8988T (cell line): Measurements from ENCODE around the gene TRIM23.
"Not testable (repeated sequence)": the region's sequence is repeated elsewhere in the genome, so short reads cannot be mapped to it uniquely, and the experiment has no call there.

Source experiments
- DNase-seq: peaks from one replicate; pipeline ENCODE4 v3.0.0; 2011

The TRIM23 gene

DNA sequence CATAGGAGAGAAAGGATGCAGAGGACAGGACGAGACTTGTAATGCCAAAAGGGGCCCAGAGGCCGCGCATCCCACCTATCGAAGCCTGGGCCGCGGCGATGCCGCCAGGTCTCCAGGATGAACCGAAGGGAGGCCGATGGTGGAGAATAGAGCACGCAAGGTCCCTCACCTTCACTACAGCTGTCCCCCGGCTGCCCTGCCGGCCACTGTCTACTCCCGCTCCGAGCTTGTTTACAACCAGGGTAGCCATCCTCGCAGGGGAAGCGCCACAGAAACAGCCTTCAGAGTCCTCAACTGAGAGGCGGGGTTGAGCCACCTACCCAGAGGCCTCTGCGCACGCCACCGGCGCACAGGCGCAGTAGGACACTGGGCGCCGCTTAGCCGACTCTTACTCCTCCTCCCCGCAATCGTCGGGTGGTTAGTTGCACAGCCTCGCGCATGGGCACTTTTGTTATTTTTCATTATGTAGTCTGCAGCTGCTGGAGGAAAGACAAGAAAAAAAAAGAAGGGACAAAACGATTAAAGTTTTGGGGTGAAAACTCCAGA is at the start of gene TRIM23:
Gene TRIM23, minus strand, starts transcription at position 309 of the 546 bp plus-strand sequence. Its CDS starts 59 bp downstream, at position 250.
- DNase-seq: peak; percentile 37

DNA sequence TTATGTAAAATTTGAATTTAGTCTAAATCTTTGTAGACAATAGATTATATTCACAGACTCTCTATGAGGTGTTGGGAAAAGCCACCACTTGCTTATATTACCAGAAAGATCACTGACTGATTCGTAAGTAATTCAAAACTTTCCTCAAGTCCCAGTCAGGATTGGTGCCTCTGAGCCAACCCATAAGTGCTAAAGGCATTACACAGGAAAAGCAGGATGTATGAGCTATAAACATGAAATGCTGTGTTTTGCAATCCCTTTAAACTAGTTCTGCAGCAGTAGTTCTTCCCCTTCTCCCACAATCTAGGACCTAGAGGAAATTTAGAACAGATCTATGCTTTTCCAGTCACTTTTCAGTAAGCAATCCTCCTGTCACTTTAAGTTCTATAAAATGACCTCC is 48.7 kb upstream of the TRIM23 start:
- no peak for DNase-seq

DNA sequence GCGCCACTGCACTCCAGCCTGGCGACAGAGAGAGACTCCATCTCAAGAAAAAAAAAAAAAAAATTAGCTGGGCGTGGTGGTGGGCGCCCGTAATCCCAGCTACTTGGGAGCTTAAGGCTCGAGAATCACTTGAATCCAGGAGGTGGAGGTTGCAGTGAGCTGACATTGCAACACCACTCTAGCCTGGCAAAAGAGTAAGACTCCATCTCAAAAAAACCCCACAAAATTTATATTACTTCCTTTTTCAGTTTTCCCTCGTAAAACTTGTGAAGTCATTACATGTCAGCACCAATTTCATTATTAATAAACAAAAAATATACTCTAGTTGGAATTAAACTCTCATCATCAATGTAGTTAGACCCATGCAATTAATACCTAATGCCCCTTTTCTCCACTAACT is 44.6 kb upstream of the TRIM23 start:
- DNase-seq: no peak

DNA sequence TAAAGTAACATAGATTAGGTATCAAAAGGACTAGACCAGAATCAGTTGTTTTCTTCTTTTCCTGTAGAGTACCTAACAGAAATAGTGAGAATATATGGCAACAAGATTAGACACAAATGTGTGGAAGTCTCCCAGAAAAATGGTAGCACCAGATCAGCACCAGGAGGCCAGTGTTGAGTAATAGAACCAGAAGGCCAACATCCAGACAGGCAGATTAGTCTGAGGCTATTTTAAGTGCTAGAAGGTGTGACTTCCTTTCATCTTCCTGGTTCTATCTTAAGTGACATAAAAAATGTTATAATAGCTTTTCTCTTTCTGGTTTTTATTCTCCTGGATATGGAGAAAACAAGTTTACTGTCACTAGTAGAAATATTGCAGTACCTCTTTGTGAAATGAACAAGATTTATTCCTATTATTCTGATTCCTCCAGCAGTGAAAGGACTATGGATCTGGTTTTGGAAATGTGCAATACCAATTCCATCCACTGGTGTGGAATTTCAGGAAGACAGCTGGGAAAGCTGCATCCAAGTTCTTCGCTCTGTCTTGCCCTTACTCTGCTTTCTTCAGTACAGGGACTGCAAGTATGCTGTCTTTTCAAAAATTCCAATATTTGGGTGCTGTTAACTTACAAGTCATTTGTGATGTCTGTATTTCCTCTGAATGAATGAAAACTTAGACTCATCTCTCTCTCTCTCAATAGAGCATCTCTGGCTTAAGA is 39.8 kb upstream of the TRIM23 start:
- peak; percentile 10 for DNase-seq

DNA sequence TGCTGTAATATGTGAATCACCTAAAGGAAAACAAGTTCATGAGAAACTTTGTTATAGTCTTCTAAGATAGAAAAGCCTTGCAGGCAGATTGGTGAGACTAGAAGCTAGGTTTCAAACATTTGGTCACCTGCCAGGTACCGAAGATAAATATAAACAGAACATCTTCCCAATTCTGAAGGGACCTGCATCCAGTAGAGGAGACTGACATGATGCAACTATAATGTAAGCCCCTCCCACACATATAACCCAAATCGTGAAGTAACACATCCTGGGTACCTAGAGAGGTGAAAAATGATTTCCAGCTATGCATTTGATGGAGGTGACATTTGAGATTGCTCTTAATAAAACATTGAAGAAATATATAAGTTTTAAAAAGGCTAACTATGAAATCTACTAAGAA is 30.6 kb upstream of the TRIM23 start:
- DNase-seq: no peak

DNA sequence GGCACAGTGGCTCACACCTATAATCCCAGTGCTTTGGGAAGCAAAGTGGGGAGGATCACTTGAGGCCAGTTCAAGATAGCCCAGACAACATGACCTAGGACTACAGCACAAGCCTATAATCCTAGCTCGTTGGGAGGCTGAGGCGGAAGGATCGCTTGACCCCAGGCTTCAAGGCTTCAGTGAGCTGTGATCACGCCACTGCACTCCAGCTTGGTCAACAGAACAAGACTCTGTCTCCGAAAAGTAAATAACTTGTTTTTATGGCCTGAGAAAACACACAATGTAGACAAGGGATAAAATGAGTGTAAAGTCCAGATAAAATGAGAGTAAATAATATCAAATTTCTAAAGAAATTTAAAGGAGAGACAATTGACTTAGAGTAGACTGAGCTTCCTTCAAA is 27.0 kb upstream of the TRIM23 start:
- DNase-seq: no peak

DNA sequence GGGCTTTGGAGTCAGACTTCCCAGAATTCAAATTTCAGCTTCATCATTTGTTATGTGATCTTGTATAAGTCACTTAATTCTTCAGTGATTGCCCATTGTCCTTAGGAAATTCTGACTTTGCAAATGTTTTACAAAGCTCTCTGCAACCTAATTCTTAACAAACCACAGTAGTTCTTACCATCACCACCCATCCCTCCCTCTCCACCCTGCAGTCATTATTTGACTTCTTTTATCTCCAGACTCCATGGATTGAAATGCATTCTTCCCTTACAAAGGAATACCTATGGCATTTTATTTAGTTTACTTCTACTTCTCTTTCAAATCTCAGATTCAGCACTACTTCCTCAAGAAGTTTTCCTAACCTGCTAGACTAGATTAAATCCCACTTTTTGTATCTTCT is 23.8 kb upstream of the TRIM23 start:
- no peak for DNase-seq

DNA sequence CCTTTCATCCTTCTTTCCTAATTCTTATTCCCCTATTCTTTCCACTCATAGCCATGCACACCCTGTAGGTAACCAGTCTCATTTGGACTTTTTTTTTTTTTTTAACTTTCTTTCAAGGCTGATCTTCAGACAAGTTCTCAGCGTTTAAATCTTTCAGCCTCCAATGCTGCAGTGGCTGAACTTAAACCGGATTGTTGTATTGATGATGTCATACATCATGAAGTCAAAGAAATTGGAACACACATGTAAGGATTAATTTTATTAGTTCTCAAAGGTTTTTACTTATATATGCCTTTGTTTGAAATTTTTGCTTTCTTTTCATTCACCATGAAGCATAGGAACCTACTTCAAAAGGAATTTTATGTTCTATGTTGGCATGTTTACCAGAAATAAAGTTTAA is 22.8 kb upstream of the TRIM23 start:
- DNase-seq: no peak

DNA sequence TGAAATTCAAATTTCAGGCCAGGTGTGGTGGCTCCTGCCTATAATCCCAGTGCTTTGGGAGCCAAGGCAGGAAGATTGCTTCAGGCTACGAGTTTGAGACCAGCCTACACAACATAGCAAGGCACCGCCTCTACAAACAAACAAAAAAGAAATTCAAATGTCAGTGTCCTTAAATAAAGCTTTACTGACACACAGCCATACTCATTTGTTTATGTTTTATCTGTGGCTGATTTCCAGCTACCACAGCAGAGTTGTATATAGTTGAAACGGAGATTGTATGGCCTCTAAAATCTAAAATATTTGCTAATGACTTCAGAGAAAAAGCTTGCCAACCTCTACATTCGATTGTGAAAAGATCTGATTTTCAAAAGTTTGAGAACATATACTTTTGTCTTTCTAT is 16.1 kb upstream of the TRIM23 start:
- DNase-seq: no peak

DNA sequence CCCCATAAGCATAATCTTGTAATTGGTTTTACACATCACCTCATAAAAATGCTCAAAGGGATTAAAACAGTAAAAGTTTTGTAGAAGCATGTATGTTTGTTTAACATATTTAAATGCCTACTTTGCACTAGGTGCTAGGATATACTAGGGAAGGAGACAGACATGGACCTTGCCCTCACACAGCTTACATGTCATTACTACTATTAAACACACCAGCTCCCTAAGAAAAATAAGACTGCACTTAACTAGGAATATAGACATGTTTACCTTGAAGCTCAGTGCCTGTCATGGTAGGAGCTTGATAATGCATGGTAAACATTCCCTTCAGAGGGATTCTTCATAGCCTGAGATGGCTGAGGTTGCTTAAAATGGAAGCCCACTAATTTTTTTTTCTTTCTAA is 6.8 kb upstream of the TRIM23 start:
- DNase-seq: no peak

DNA sequence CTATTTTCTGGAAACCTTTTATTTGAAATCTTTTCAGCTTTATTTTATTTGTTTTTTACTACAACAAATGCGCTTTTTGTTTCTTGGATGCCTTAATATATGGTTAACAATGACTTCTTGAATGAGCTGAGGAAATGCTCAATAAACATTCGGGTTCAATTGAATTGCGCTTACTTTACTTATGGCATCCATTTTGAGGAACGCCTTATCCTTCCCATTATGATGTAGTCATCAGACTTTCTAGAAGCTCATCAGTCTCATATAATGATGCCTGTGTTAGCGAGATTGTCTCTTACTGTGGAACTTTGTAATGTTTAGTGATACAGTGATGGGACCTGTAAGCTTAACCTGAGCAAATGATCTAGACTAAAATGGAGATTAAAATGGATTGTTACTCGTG is 1.6 kb upstream of the TRIM23 start:
- no peak for DNase-seq

DNA sequence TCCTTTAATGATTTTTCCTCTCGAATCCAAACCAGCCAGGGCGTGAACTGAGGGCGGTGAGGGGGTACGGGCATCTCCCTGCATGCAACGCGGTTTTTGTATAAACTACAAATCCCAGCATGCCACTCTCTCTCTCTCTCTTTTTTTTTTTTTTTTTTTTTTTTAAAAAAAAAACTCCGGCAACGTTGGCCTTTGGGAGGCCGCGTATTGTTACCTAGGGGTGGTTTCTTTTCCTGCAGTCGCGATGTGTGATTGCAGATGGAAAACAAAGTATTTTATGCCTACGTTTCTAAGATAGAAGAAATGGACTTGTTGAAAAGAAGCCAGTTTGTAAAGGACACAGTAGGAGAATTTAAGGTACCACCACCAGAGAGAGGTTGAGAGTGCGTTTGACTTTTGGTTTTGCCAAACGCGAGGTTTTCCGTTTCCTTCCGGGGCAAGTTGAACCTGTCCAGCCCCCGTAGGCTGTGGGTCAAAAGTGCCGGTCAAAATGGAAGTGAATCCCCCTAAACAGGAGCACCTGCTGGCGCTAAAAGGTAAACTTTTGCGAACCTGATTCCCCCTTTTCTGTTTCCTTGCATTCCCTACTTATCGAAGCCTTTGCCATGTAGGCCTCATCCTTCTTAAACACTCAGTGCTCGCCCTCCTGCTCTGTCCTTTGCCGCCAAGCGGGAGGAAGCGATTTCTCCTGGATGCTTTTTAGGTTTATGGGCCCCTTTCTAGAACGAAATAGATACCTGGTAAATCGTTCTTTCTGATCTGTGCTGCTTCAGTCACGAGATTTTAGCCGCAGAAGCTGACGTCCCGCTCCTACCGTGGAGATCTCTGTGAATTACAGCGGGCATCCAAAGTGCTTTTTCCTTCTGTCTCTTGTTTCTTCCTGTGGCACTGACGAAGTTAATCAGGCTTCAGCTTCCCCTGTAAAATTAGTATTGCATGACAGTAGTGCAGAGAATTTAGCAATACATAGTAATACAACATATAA is 730 bp upstream of the TRIM23 start, which contains the start of the genes SHLD3 and TRAPPC13:
Gene SHLD3, plus strand, starts transcription at position 457 of the 985 bp plus-strand sequence. CDS start 4,561 bp downstream, outside the sequence.
Gene TRAPPC13, plus strand, starts transcription at position 457 of the 985 bp plus-strand sequence. Its CDS starts 34 bp downstream, at position 491.
- no peak for DNase-seq

DNA sequence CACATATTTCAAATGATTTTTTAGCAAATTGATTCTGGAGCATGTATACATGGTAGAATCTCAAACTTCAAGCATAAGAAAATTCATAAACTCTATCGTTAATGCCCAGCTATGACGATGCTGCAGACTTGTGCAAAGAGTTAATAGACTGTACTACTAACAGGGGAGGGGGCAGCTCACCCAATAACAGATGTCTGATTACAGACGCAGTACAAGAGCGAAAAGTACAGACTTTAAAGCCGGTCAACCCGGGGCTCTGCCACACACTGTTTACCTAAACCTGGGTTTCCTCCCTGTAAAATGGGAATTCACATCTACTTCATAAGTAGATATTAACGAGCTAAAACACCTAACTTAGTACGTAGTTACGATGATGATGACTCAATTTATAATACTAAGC is 651 bp downstream of the TRIM23 start:
- DNase-seq: no peak

DNA sequence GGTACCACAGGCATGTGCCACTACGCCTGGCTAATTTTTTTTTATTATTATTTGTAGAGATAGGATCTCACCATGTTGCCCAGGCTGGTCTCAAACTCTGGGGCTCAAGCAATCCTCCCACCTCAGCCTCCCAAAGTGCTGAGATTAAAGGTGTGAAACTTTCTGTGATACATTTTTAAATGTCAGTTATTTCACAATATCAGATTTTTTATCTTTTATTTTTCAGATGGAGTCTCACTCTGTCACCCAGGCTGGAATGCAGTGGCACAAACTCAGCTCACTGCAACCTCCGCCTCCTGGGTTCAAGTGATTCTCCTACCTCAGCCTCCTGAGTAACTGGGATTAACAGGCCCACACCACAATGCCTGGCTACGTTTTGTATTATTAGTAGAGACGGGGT is 2.2 kb downstream of the TRIM23 start:
- DNase-seq: not testable (repeated sequence)

DNA sequence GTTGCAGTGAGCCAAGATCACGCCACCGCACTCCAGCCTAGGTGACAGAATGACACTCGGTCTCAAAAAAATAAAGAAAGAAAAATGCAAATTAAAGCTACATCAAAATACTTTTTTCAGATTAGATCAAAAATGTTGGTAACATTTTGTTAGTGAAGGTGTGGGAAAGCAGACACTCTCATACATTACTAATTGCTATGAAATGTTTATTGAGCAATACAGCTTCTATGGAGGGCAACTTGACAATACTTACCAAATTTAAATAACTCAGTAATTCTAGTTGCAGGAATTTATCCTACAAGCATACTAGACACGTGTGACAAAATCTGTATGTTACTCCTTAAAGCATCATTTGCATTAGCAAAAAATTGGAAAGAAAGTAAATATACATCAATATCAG is 4.1 kb downstream of the TRIM23 start:
- DNase-seq: no peak

DNA sequence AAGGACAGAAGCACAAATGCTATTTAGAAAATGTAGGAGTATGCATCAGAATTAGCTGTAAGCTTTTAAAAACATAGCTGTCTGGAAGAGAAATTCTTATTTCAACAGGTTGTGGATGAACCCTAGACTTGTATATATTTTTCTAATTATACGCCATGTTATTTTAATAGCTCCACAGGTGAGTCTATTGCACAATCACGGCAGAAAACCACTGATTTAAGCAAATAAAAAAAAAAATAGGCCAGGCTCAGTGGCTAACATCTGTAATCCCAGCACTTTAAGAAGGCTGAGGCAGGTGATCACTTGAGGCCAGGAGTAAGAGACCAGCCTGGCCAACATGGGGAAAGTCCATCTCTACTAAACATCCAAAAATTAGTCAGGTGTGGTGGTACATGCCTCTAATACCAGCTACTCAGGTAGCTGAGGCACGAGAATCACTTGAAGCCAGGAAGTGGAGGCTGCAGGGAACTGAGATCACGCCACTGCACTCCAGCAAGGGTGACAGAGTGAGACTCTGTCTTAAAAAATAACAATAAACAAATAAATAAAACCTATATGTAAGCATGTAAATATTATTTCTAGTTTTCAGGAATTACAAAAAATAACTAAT is 11.7 kb downstream of the TRIM23 start:
- DNase-seq: no peak

DNA sequence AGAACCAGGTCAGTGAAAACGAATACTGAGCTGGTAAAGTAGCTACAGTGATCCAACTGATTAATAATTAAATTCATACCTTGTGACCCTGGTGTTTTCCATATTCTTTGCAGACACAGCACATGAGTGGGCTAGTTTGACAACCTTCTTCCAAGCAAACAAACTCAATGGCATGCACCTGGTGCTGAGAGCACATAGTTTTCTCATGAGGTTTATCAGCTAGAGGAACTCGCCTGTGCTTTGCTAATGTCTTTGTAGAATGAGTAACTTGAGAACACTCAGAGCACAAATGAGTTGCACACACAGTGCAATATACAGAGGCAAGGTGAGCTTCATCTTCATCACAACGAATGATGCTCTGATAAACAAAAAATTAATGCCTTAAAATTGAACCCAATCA is 12.6 kb downstream of the TRIM23 start:
- no peak for DNase-seq

DNA sequence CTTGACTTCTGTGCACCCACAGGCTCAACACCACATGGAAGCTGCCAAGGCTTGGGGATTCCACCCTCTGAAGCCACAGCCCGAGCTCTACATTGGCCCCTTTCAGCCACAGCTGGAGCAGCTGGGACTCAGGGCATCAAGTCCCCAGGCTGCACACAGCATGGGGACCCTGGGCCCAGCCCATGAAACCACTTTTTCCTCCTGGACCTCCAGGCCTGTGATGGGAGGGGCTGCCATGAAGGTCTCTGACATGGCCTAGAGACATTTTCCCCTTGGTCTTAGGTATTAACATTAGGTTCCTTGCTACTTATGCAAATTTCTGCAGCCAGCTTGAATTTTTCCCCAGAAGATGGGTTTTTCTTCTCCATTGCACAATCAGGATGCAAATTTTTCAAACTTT is 22.4 kb downstream of the TRIM23 start:
- DNase-seq: not testable (repeated sequence)

DNA sequence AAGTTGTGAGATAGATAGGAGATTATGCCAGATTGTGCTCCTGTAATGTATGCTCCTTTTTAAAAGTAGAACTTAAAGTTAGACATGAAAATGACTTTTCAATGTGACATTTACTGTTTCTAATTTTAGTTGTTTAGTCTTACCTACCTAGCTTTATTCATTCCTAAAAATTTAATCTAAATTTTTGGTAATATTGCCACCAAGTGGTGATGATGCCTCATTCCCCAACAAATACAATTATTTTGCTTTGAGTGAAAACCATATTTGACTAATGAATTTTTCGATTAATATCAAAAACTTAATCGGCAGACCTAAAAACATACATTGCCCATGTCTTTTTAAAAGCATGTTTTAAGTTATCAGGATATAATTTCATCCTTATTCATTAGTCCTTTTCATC is 35.4 kb downstream of the TRIM23 start:
- DNase-seq: no peak

DNA sequence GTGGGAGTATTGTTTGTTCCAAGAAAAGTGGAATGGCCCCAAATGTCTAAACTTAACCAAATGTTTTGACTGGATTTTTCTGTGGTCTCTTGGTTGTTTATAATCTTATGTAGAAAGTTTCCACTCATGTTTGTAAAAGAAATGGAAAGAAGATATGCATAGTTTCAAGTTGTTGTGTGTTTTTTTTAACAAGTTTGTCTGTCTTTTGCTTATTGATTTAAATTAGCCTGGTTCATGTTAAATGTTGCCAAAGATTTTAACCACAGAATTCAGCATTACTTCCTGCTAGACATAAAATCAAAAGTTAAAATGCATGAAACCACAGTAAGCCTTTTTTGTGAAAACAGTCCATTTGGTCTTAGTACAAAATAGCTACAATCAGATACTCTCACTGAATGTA is 47.0 kb downstream of the TRIM23 start:
- no peak for DNase-seq

DNA sequence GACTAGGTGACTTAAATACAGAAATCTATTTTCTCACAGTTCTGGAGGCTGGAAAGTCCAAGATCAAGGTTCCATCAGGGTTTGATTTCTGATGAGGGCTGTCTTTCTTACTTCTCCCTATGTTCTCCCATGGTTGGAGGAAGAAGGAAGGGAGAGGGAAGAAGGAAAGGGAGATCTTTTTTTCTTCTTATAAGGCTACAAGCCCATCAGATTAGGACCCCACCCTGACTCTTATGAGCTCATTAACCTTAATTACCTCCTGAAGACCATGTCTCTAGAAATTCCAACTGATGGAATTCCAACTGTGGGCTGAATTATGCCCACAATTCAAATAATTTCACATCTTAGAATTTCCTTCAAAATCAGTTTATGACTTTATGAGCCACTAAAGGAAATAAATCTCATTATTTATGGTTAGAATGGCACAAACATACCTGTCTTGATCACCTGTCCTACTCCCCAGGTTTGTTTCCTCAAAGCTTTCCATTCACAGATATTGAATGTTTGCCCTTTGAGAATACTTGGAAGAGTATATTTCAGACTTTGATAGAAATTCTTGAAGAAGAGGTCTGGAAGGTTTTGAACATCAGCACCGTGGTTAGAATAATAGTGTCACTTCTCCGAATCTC is 53.4 kb downstream of the TRIM23 start:
- DNase-seq: no peak

DNA sequence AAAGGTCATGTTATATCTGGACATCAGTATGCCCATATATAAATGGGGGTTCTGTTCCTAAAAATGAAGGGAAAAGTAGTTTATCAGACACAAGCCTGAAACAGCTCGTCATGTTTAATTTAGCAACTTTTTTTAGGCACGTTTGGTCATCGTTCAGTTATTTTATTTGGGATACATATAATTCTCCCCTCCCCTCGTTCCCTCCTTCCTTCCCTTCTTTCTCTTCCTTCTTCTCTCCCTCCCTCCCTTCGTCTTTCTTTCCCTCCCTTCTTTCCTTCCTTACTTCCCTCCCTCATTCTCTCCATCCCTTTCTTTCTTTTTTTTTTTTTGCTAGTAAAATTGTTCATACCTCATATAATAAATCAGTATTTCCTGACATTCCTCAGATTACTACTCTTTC is 57.6 kb downstream of the TRIM23 start:
- DNase-seq: no peak

DNA sequence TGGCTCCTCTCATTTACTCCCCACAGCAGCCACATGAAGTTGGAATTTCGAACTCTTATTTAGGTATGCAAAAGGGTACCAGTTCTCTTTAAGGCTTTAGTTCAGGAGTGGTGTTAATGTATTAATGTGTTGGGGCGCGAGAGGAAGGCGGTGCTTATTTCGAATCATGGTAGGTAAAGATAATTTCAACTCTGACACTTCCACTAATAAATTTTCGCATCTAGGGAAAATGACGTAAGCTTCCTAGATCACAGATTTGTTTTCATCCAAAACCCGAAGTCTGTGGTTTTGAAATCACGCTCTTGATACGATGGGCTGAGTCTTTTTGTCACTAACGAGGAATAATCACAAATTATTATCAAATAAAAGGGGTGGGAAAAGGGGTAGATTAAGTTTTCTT is 60.4 kb downstream of the TRIM23 start:
- no peak for DNase-seq
